Uterus (tissue), 2 donors: ENCODE measurements around the gene SLC18A2.

ENCODE experiments used
- CTCF ChIP-seq, 4 experiments: fragments of 200-600 bp in 2 of 4; fragments of 450-650 bp in 2 of 4; sonication (generic) in 2 of 4; IDR thresholded peaks; one replicate each; pipeline ENCODE4 v1.5.1; 2016 to 2019; ENCODE audit warnings: antibody characterized with exemption in 4 of 4, mild to moderate bottlenecking in 2 of 4, moderate library complexity in 1 of 4
- POLR2A ChIP-seq, 2 donors: fragments of 450-650 bp; IDR thresholded peaks; one replicate each; pipeline ENCODE4 v1.6.1; 2016; ENCODE audit warnings: antibody characterized with exemption in 2 of 2, mild to moderate bottlenecking in 1 of 2, moderate library complexity in 1 of 2

DNA sequence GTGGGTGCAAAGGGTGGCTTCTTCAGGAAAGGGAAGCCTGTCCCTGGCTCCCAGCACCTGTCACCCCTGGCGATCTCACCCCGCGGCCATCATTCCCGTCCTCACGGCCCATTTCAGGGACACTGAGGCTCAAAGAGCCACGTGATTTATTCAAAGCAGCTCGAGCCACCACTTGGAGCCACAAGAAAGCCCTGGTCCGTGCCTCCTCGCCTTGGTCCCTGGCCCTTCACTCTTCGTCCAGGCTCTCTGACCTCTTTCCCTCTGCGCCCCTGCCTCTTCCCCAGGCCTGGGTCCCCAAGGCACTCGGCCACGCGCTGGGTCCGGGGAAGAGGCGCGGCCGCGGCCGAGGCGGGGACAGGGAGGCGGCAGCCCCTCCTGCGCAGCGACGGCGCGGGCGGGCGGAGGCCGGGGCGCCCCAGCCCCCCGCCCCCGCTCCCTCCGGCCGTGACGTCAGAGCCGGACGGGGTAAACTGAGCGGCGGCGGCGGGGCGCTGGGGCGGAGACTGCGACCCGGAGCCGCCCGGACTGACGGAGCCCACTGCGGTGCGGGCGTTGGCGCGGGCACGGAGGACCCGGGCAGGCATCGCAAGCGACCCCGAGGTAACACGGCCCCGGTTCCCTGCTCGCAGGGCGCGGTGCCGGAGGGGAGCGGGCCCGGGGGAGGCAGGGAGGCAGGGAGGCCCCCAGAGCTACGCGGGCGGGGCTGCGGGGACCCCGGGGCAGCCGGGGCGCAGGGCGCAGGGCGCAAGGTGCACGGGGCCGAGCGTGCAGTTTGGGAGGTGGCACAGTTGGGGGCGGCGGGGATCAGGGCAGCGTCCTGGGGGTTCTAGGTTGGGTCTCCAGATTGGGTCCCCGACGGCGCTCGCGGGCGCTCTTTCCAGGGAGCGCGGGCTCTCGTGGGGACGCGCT, at the start of gene SLC18A2:
- no peak for TF ChIP-seq POLR2A (IDR thresholded peaks at IDR 0.05)
- TF ChIP-seq CTCF (IDR thresholded peaks at IDR 0.05) = no peak
